Measurements from ENCODE around the gene PDCL2.
A peak's percentile ranks its signal among the peaks of the same experiment; 100 is the strongest.
"Not testable (repeated sequence)": the region's sequence is repeated elsewhere in the genome, so short reads cannot be mapped to it uniquely, and the experiment has no call there.

The PDCL2 gene

DNA sequence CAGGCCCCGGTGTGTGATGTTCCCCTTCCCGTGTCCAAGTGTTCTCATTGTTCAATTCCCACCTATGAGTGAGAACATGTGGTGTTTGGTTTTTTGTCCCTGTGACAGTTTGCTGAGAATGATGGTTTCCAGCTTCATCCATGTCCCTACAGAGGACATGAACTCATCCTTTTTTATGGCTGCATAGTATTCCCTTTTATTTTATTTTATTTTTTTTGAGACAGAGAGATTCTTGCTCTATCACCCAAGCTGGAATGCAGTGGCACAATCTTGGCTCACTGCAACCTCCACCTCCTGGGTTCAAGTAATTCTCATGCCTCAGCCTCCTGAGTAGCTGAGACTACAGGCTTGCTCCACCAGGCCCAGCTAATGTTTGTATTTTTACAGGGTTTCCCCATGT, 9.3 kb downstream of the PDCL2 start:
- not testable (repeated sequence) for DNase-seq

DNA sequence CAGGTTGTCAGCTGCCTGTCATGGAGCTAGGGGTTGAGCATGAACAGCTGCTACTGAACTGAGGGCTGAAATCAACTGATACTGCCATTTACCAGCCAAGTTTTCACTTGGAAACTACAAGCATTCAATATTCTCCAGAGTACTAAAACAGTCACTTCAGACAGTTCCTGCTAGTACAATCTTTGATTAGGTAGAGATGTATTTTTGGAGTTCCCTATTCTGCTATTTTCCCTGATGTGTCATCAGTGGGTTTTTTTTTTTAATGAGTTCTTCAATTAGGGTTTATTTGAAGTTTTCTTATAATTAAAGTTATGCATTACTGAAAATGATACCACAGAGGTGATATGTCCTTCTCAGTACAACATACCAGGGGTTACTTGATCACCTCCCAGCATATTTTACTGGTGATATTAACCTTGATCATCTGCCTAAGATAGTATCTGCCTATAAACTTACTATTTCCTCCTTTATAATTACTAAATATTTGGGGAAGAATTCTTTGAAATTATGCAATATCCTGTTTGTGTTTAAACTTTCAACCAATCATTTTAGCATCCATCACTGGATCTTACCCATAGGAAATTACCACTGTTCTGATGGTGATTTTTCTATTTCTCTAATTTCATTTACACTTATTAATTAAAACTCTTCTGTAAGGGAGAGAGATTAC, 13.6 kb downstream of the PDCL2 start:
- peak; percentile 58 to 71 for DNase-seq

DNA sequence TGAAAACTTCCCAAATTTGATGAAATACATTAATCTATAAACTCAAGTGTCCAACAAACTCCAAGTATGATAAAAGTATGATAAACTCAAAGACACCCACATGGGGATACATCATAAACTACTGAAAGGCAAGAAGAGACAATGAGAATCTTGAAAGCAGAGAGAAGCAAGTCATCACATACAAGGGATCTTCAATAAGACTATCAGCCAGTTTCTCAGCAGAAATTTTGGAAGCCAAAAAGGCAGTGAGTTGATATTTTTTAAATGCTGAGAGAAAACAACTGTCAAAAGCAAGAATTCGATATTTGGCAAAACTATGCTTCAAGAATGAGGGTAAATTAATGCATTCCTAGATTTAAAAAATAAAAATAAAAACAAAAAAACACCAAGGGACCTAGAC, 16.5 kb downstream of the PDCL2 start:
- DNase-seq: no peak

DNA sequence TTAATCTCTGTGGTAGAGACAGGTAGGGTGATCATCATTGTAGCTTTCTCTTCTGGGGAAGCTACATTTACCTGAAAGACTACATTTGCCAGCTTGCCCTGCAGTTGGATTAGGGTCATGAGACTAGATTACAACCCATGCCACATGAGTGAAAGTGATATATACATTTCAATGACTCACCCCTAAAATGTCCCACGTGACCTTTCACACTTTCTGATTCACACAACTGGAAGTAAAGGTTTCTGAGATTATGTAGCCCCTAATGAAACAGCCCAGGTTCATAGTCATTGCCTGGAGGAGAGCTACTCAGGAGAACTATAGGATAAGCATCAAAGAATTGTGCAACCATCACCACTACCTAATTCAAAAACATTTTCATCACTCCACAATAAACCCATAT, 17.8 kb downstream of the PDCL2 start:
- DNase-seq: no peak

DNA sequence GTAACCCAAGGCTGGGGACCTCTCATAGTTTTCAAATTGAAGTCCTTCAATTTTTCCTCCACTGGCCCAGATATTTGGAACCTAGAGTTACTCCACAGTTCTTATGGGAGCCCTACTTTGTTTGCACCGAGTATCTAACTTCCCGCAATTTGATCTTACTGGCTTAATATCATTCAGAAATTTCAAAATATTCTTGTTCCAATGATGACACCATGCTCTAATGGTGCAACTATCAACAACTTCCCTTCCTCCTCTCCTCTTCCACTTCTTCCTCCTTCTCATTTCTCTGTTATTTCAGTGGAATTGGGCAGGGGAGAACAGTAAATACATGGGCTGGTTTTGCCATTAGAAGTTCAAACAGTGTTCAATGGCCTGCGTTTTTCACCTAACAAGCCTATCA, 20.2 kb downstream of the PDCL2 start:
- peak; percentile 40 to 57 for DNase-seq

DNA sequence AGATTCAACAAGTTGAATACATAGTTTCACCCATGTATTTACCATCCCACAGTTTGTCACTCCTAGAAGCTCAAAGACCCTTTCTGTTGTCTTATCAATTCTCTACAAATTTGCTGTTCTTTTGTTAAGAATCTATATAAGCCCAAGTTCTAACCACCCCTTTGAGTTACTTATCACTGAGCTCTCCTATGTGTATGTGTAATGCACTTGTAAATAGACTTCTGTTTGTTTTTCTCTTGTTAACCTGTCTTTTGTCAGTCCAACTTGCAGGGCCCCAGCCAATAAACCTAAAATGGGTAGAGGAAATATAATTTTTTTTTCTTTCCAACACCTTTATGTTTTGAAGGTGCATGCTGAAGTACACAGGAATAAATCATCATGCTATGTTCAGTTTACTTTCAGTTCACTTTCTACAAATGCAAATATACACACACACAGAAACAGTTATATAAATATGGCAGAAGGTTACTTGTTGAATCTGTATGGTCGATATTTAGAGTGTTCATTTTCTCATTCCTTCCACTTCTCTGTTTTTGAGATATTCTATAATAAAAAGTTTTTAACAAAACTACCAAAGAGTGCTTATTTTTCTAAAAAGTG, 23.0 kb downstream of the PDCL2 start:
- no peak for DNase-seq

DNA sequence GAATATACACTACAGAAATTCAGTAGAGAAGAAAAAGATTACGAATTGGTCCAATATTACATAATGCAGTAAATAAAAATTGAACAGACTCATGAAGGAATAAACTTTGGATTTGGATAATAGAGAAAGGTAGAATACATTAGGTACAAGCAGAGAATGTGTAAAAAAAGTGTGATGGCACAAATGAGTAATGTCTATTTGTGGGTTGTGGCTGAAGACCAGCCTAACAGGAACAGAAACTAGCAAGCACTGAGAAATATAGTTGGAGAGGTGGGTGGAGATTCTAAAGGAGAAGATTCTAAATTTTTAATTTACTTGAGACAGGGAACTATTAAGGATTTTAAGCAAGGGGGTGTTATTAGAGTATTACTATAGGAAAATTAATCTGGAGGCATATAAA, 30.2 kb downstream of the PDCL2 start:
- peak; percentile 74 to 75 for DNase-seq

DNA sequence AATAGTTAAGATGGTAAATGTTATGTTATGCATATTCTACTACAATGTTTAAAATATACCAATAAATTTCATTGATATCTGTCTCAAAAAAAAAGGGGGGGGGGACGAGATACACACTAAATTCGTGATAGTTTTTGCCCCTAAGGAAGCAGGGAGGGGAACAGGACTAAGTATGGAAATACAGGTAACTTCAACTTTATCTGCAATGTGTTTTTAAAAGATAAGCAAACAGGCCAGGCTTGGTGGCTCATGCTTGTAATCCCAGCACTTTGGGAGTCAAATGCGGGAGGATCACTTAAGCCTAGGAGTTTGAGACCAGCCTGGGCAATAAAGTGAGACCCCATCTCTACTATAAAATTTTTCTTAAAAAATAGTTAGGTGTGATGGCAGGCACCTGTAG, 31.9 kb downstream of the PDCL2 start:
- DNase-seq: no peak

DNA sequence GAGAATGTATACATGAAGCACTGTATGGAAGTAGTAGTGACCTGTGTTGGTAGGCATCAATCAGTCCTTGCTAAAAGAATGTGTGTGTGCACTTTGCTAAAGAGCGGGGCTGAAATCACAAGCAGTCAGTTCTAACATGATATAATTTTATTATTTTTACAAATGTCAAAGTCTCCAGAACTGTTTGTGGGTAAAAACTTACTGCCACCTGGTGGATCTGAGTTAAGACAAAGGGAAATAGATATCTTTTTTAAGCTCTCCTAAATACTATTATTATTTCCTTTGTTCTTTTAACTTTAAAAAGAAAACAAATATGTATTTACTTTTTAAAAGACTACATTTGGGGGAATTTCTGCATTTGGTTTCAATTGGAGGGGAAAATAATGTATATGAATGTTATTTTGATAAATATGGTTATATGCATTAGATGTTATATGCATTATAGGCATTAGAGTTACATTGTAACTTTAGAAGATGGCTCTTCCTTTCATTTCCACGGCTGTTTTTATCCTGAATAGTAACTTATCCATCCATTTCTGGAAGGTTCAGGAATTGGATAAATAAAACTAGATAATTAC, 37.5 kb downstream of the PDCL2 start:
- peak in 1 of 2 donors; percentile 15 for DNase-seq

DNA sequence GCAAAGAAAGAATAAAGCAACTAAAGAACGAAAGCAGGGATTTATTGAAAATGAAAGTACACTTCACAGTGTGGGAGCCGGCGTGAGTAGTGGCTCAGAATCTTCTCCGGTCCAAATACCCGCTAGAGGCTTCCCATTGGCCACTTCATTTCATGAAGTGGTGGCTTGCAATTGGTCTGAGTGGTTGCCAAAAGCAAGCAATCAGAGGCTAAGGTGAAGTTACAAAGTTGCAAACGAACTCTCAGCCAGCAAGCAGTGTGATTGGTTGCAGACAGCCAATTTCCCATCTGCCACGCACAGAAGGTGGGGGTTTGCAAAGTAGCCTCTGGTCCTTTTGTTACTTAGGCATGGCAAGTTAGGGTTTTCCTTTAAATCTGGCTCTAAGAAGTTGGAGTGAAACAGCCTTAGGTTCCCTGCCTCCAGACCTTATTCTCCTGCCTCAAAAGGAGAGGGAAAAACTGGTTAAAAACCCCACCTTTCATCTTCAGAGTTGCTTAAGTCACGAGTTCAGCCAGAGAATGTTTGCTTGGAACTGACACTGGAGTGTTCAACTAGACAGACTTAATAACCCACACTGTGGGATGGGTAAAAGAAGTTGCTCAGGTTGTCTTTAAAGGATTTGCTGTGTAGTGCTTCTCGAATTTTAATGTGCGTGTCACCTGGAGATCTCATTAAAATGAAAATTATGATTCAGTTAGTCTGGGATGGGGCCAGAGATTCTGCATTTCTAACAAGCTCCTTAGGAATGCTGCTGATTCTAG, 38.4 kb downstream of the PDCL2 start:
- DNase-seq: no peak

DNA sequence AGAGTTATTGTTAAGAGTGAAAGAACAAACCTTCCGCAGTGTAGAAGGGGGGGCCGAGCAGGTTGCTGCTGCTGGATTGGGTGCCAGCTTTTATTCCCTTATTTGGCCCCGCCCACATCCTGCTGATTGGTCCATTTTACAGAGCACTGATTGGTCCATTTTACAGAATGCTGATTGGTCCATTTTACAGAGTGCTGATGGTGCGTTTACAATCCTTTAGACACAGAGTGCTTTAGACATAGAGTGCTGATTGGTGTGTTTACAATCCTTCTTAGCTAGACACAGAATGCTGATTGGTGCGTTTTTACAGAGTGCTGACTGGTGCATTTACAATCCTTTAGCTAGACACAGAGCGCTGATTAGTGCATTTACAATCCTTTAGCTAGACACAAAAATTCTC, 40.1 kb downstream of the PDCL2 start:
- DNase-seq: not testable (repeated sequence)

DNA sequence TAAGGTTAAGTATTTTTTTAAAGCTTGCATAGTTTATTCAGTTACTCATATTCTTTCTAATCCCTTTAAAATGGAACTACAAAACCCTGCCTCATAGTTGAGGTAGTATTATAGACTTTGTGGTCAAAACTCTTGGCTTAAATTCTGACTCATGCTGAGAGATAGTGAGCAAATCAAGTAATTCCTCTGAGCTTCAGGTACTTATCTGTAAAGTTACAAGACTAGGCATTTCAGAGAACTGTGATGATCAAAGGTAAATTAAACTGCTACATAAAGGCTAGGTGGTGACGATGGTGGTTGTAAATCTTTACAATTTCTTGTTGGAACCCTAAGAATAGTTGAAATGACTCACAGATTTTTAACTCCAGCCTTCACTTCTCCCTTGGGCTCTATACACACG, 42.2 kb downstream of the PDCL2 start:
- no peak for DNase-seq

DNA sequence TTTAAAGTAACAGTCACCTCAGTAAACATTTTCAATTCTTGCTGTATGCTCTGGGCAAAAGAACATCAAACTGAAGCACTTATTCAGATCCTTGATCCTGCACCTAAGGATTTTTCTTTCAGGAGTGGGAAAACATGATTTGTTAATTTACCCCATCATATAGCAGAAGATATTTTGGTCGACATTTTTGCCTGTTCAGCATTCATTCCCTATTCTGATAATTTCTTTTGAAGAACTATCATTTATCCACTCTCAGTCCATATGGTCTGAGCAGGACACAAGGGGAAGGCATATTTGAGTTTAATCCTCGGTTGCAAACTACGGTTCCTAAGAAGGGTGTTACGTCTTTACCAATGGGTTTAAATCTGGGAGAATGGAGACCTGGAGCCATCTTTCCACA, 44.1 kb downstream of the PDCL2 start:
- DNase-seq: no peak

DNA sequence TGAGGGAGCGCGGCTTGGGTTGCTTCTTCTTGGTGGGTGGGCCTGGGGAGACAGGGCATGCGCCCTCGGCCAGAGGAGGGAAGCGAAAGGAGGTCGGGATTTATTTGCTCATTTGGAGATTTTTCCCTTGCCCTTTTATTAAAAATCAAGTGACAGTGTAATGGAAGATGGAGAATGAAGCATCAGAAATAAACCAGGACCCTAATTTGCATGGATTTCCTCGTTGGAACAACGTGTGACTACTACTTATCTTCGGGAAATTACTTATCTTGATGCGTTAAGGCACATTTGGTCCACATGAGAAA, 44.6 kb downstream of the PDCL2 start:
- no peak for DNase-seq

DNA sequence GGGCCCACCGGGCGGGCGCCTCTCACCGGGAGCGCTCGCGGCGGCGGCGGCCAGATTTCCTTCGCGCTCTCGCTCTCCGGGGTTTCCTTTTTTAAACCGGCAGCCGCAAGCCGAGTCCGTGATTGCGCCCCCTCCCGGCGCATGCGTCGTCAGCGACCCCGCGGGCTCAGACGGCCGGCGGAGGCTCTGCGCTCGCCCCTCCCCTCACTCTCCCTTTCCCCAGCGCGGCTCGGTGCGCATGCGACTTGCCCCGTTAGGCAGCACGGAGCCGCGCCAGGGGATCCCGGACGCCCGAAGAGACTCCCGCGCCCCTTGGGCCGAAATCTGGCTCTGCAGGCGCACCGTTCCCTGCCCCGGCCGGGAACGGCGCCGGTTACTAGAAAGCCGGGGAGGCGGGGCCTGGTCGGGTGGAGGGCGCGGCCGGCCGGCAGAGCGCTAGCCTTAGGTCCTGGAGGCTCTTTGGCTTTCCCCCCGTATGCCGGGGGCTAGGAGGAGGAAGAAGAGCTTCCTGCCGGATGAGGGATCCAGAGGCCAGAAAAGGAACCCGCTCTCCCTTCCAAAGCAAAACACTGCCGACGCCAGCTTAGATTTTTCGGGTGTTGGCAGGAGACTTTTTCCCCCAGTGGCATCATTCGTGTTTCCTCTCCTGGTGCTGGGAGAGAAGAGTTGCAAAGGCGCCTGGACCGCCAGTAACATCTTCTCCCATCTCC, 45.1 kb downstream of the PDCL2 start, which contains the start of gene CLOCK:
CLOCK (minus strand) TSS at position 154 of the 710 bp plus-strand sequence. CDS start 64,124 bp downstream, outside the sequence.
- peak; percentile 68 to 81 for DNase-seq

DNA sequence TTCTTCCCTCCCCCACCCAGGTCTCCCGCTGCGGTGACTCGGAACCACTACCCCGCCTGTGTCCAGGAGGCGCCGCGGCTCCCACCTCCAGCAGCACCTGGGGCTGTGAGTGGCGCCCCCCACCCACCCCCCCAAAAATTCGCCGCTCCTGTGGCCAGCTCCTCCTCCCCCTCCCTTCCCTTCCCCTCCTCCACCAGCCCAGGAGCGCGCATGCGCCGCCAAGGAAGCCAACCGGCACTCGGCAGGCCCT, 45.6 kb downstream of the PDCL2 start:
- no peak for DNase-seq

DNA sequence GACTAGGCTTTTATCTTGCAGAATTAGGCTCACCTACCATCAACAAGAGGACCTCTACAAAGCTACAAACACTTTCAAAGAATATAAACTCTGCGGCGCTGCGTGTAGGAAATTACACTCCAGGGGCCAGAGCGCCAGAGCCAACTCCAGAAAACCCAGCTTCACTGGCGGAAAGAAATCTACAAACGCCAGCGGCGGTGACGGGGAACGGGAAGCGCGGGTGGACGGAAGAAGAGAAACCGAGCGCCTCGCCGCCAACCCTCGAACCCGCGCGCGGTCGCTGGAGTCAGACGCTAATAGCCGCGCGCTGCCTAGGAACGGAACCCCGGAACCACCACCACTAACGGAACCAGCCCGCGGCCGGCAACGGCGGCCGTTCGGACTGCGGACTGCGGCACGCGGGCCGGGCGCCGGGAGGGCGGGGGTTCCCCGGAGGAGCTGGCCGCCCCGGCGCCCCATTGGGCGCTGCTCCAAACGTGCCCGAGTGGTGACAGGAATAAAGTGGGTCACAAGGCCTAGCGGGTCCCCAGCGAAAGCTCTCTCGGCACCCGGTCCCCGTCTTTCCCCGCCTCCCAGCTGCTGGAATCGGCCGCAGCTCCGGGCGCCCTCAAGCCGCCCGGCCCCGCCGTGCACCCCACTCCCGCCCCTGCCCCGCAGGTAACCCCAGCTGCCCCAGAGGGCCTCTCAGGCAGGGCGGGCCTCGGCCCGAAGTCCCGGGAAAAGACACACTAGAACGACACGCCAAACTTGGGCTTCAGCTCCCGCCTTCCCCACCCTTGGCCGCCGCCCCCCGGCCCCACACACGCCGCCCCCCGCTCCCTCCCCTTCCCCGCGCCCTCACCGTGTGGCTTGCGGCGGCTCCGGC, 46.2 kb downstream of the PDCL2 start:
- DNase-seq: peak; percentile 70 to 83

DNA sequence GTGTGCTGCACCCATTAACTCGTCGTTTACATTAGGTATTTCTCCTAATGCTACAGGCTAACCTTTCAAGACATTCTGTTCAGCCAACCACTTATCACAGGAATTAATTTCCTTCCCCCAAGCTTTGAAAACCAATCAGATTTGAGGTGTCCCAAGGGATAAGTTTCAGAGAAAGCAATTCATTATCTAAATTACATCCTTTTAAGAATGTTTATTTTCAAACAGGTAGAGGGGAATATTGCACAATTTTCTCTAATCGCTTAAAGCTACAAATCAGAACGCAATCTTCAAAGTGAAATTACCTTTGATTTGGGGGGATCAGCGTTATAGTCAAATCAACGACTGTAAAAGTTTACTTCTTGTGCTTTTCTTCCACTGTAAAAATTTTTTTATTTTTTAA, 46.9 kb downstream of the PDCL2 start:
- DNase-seq: no peak

DNA sequence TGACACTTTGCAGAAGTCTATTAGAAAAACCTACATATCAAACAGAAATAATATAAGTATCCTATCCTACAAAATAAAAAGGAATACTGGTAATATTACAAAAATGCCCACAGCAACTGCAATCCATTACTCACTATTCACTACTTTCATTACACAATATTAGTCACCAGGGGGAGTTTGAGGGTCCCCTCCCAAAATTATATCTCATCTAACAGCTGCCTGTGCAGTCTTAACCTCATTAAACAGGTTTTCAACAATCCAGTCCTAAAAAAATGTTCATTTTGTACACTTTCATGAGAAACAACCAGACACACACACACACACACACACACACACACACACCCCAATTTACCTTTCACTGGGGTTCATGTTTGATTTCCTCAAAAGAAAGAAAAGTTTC, 48.2 kb downstream of the PDCL2 start:
- DNase-seq: no peak

DNA sequence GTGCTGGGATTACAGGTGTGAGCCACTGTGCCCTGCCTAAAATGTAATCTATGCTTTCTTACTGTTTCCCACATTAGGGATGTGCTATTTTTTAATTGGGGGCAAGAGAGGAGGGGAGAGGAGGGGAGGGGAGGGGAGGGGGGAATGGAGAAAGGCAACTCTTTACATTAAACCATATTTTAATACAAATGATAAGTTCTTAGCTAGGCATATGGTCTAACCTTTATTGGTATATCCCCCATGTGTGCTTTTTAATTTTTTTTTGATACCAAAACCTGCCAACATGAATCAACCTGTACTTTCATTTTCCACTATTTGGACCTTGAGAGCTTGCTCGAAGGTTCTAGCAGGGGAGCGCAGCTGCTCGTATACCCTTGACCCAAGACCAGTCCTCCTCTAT, 51.8 kb downstream of the PDCL2 start:
- DNase-seq: no peak

DNA sequence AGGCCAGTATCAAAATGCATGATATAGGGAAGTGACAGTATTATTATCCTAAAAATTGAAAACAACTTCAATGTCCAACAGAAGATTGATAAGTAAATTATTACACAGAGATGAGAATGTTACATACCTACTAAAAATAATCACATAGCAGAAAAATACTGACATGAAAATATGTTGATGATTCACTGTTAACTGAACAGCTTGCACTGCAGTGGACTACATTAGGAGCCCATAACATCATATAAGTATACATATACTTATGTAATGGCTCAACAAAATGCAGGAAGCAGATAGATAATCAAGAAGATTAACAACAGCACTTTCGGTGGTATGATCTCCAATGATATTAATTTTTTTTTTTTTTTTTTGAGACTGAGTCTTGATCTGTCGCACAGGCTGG, 52.4 kb downstream of the PDCL2 start:
- no peak for DNase-seq

DNA sequence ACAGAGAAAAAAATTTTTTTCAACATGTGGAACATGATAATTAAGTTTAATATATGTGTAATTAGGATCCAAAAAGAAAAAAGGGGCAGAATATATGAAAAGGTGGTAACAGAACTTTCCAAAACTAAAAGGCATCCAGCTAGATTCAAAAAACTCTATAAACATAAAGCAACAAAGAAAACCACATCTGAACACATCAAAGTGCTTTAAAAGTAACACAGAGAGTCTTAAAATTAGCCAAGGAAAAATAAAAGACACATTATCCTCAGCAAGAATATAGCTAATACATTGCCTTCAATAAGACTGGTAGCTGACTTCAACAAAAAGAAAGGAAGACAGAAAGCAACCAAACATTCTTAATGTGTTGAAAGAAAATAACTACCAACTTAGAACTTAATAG, 53.5 kb downstream of the PDCL2 start:
- no peak for DNase-seq

DNA sequence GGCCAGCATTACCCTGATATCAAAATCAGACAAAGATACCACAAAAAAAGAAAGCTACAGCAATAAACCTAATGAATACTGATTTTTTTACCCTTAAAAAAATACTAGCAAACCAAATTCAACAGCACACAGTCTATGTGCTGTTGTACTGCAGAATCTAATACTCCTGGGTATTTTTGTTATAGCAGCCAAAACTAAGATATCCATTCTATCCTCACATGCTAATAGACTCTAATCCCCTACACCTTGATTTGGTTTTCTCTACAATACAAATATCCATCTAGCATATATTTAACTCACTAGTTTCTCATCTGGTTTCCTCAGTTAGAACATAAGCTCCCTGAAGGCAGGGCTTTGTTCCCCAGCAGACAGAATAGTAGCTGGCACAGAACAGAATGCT, 57.7 kb downstream of the PDCL2 start:
- no peak for DNase-seq

All from inflammatory macrophage treated with lipopolysaccharide for 1 hour (primary cell).